Tibial nerve (tissue), 4 donors: ENCODE data around the gene KCNK4.

ENCODE experiments used
- EP300 ChIP-seq, 2 donors: sonication (generic); formaldehyde crosslinking; IDR thresholded peaks; one replicate each; pipeline ENCODE4 v1.6.1; 2017; ENCODE audit warnings: antibody characterized with exemption in 2 of 2, mild to moderate bottlenecking in 1 of 2
- POLR2A ChIP-seq, 2 donors: fragments of 450-650 bp; IDR thresholded peaks; one replicate each; pipeline ENCODE4 v1.6.1; 2017; ENCODE audit warnings: antibody characterized with exemption in 2 of 2, mild to moderate bottlenecking in 2 of 2, moderate library complexity in 2 of 2
- TF ChIP-seq, protein P1 (sequence below), 5 experiments: fragments of 200-600 bp in 3 of 5; fragments of 450-650 bp in 2 of 5; sonication (generic) in 3 of 5; IDR thresholded peaks; one replicate each; pipeline ENCODE4 v1.5.1; 2016 to 2019; ENCODE audit warnings: antibody characterized with exemption in 5 of 5, mild to moderate bottlenecking in 3 of 5, moderate library complexity in 2 of 5

DNA sequence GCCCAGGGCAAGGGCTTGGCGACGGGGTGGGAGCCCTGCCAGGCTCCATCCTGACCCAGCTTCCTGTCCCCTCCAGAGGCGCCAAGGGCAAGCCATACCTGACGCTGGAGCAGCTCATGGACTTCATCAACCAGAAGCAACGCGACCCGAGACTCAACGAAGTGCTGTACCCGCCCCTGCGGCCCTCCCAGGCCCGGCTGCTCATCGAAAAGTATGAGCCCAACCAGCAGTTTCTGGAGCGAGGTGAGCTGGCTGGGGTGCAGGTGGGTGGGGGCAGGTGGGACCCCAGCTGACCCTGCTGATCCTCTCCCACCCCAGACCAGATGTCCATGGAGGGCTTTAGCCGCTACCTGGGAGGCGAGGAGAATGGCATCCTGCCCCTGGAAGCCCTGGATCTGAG is 34.8 kb upstream of the KCNK4 start:
- TF ChIP-seq EP300 (IDR thresholded peaks at IDR 0.05) (no peak), POLR2A (IDR thresholded peaks at IDR 0.05) (no peak)
- TF ChIP-seq, protein P1, sequence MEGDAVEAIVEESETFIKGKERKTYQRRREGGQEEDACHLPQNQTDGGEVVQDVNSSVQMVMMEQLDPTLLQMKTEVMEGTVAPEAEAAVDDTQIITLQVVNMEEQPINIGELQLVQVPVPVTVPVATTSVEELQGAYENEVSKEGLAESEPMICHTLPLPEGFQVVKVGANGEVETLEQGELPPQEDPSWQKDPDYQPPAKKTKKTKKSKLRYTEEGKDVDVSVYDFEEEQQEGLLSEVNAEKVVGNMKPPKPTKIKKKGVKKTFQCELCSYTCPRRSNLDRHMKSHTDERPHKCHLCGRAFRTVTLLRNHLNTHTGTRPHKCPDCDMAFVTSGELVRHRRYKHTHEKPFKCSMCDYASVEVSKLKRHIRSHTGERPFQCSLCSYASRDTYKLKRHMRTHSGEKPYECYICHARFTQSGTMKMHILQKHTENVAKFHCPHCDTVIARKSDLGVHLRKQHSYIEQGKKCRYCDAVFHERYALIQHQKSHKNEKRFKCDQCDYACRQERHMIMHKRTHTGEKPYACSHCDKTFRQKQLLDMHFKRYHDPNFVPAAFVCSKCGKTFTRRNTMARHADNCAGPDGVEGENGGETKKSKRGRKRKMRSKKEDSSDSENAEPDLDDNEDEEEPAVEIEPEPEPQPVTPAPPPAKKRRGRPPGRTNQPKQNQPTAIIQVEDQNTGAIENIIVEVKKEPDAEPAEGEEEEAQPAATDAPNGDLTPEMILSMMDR (IDR thresholded peaks at IDR 0.05): no peak
